HG03432 (cell line): ENCODE data around the gene LYPD1.
"Not testable (repeated sequence)": the region's sequence is repeated elsewhere in the genome, so short reads cannot be mapped to it uniquely, and the experiment has no call there.

ENCODE experiments used
- ATAC-seq: cut with Tn5 transposase; IDR thresholded peaks from one replicate; pipeline ENCODE4 v1.9.1; 2021; ENCODE audit warnings: mild to moderate bottlenecking, moderate library complexity; ENCODE audit not compliant: unreplicated experiment

LYPD1 gene, protein sequence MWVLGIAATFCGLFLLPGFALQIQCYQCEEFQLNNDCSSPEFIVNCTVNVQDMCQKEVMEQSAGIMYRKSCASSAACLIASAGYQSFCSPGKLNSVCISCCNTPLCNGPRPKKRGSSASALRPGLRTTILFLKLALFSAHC

DNA sequence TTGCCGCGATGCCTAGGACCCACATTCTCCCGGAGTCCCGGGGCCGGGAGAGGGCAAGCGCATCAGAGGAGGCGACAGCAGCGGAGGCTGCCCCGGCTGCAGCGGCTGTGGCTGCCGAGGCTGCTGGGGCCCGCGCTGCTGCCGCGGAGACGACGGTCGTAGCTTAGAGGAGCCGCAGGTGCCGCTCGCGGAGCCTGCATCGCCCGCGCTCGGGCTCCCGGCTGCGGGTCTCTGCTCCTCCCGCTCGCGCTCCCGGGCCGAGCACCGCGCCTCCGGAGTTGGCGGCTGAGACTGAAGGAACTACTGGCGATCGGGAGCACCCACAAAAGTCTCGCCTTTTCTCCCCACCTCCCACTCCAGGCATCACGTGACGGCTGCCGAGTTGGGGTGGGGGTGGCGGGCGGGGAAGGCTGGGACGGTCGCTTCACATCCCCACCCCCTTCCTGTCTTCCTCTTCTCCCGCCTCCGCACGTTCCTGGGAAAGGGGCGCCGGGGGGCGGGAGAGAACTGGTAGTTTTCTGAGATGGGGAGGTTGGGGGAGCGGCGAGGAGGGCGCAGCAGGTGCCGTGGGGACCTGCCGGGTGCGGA lies at the start of gene LYPD1:
Gene LYPD1, minus strand, starts transcription at position 298 of the 588 bp plus-strand sequence. Its CDS starts 273 bp downstream, at position 25.
- ATAC-seq: no peak

GRCh38 chr2:132719480-132719879 lies 49.5 kb upstream of the LYPD1 start:
- ATAC-seq: no peak

DNA sequence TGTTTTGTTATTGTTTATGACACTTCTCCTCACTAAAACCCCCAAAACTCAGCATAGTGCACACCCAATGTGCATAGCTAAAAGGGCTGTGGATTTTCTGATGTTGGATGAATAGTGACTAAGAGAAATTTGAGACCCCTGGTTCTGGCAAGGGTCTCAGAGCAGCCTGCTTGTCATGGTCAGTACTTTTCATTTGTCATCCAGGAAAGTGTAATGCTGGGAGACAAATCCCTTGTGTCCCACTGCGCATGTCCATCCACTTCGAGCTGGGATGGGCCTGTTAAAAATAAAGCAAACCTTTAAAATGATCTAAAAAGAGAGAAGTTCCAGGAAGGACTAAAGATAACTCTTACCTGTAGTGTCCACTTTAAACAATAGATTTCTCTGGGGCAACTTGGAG lies 46.9 kb upstream of the LYPD1 start:
- no peak for ATAC-seq

- ATAC-seq: peak; percentile 72
Measured at GRCh38 chr2:132715386-132716351, 45.7 kb upstream of the LYPD1 start.

DNA sequence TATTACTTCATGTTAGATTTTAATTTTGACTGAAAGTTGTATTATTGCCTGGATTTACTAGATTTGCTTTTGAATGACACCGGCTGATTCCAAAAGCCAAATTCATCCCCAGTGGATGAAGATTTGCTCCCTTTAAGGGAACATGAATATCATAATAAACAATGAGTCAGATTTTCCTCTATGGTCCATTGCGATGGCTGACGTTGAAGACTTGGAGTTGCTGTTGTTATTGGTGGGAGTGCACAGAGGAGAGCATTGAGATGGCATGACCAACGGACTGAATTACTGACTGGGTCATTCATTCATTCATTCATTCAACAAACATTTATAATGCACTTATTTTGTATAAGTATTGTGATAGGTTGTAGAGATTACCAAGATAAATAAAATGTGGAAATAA lies 33.4 kb upstream of the LYPD1 start:
- no peak for ATAC-seq

- no peak for ATAC-seq
Measured at GRCh38 chr2:132701810-132702209, 31.8 kb upstream of the LYPD1 start.

- ATAC-seq: not testable (repeated sequence)
Measured at GRCh38 chr2:132699802-132700201, 29.8 kb upstream of the LYPD1 start.

GRCh38 chr2:132698347-132698746 lies 28.3 kb upstream of the LYPD1 start:
- ATAC-seq: not testable (repeated sequence)

- no peak for ATAC-seq
Measured at GRCh38 chr2:132697556-132698205, 27.7 kb upstream of the LYPD1 start.

- no peak for ATAC-seq
Measured at GRCh38 chr2:132692816-132693215, 22.8 kb upstream of the LYPD1 start.

- no peak for ATAC-seq
Measured at GRCh38 chr2:132691556-132691955, 21.6 kb upstream of the LYPD1 start.

DNA sequence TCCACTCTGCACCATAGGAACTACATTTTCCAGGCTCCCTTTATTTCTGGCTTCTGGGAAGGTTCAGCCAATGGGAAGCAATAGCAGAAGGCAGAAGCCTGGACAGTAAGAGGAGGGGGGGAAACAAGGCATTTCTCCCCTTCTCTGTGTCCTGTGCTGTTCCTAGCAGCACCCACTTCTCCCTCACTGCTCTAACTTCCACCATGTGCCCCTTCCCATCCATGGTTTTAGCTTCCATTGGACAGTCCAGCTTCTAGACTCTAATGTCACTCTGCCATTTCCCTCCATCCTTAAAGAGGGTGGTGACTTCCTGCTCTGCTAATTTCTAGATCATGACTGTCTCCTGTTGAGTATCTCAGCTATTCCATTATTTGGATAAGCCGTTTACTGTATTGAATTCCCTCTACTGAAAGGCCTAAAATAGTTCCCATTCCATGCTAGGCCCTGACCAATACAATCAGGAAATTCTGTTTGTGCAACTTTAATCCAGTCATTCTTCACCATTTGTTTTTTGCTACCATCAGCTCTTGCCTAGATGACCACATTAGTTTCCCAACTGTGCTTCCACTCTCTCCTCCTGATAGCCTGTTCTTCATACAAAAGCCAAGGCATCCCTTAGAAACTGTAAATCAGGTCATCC lies 20.8 kb upstream of the LYPD1 start:
- ATAC-seq: no peak

DNA sequence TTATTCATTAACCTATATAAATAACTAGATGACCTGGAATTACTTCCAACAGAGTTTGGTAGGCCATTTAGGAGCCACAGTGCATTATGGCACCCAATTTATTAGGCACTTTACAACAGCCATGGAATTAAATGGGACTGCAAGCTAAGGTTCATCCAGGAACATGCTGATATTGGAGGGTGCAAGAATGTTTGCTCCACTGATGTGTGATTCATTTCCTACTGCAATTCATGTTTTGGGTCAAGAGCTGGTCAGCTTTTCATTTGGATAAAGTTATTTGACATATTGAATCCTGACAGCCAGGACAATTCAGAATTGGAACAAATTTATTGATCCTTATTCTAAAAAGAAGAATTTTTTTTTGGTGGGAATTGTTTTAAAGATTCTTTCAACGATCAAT lies 11.8 kb upstream of the LYPD1 start:
- ATAC-seq: no peak

DNA sequence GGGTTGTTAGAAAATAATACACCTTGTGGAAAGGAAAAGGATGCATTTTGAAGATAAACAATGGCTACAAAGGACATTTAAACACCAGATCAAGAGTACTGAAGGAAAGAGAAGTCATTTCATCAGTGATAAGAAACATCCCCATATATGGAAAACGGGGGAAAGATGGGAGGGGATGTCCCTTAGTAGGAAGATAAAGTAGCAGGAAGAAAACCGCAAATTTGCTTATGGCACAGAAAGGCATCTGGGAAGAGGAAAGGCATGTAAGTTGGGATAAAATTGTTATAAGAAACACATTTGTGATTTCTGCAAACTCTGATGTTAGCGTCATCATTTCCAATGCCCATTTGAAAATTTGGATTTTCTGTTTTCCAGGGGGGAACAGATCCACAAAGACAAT lies 10.5 kb upstream of the LYPD1 start:
- ATAC-seq: no peak

DNA sequence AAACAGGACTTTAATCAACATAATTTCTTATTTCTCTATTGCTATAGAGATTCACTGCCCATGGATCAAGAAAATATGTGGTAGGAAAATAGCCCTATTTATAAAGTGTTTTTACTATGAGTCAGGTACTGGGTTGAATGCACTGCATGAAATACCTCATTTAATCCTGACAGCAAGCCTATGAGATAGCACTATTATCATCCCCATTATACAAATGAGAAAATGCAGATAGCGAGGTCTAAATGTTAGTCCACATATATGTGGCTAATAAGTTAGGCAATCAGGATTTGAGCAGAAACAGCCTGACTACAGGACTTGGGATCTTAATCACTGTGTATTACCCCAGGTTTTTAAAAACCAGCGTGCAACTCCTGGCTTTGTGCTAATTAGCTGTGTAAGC lies 8.5 kb upstream of the LYPD1 start:
- ATAC-seq: no peak

DNA sequence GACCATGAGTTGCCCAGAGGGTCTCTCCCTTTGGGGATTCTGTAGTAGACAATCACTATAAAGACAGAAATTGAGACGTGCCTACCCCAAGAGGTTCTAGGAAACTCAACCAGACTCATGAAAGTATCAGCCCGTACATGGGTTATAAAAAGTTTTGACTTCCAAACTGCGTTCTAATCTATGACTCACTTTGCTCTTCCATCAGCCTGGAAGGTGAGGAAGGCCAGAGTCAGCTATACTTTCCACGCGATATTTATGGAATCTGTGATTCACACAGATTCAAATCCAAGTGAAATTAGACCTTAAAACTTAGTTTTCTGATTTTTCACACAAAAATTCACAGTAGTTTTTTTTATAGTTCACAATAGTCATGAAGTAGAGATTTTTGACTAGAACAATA lies 7.7 kb upstream of the LYPD1 start:
- no peak for ATAC-seq

GRCh38 chr2:132676999-132677398 lies 7.0 kb upstream of the LYPD1 start:
- no peak for ATAC-seq

- no peak for ATAC-seq
Measured at GRCh38 chr2:132671151-132671835, 1.3 kb upstream of the LYPD1 start.

GRCh38 chr2:132670496-132671150 lies 618 bp upstream of the LYPD1 start:
- ATAC-seq: no peak
